Activated gamma-delta T cell treated with anti-CD3 and anti-CD28 coated beads, Interleukin-2, amount 50 U/mL, for 16 hours (primary cell): ENCODE results near the gene CAMK1D.

Experiments used
- DNase-seq: peaks from one replicate; pipeline ENCODE4 v3.0.0-alpha.2; 2020; ENCODE audit warnings: low read depth

The CAMK1D gene

DNA sequence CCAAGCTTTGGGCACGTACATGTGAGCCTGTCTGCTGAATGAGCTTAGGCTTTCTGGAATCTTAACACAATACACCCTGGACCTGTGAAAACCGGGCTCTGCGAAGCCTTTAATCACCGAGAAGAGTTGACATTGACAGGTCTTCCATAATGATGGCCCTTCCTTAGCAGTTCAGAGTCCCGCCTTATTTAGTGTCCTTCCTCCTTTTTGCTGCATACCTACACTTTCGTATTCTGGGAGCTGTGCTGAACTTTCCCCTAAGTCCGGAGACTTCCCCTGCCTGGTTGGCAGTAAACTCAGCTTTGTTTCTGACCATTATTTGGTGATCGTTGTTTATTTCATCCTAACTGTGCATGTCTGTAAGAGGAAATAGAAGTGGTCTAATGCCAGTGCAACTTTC, 212.0 kb downstream of the CAMK1D start:
- DNase-seq = no peak

GRCh38 chr10:12561720-12562119, 212.4 kb downstream of the CAMK1D start:
- DNase-seq = no peak

- DNase-seq = no peak
These were observed 214.1 kb downstream of the CAMK1D start for GRCh38 chr10:12563489-12563888.

GRCh38 chr10:12564173-12564572, 214.8 kb downstream of the CAMK1D start:
- DNase-seq = no peak

GRCh38 chr10:12566161-12567115, 217.1 kb downstream of the CAMK1D start:
- no peak for DNase-seq

- no peak for DNase-seq
These were observed 219.2 kb downstream of the CAMK1D start for GRCh38 chr10:12568391-12569009.

DNA sequence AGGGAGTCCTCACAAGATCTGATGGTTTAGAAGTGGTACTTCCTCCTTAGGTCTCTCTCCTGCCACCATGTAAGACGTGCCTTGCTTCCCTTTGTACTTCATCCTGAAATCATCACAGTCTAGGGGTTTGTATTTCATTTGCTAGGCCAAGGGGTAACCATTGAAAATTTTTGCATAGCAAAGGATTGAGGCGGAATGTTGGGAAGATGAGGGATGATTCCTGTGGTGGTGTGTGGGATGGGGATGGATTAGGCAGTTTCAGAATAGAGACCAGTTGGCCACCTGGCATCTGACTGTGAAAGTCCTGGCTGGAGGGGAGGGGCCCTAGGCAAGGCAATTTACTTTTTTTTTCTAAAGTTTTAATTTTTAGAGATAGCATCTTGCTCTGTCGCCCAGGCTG, 222.9 kb downstream of the CAMK1D start:
- DNase-seq = no peak

DNA sequence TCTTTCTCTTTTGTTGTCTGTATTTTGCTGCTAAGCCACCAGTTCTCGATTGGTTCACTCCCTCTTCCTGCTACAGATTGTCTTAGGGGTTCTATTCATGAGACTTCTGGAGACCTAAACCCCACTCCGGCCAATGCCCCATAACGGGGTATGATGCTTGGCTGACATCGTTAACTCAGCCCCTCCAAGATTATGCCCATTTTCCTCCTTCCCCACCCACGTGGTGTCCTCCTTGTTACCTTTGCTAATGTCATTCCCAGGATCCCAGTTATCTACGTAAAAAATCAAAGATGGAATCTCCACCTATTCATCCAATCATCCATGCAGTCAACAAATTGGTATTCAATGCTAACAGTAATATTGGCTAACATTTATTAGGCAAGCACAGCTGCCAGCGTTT, 228.3 kb downstream of the CAMK1D start:
- DNase-seq = no peak

- no peak for DNase-seq
These were observed 230.9 kb downstream of the CAMK1D start for GRCh38 chr10:12579954-12580858.

DNA sequence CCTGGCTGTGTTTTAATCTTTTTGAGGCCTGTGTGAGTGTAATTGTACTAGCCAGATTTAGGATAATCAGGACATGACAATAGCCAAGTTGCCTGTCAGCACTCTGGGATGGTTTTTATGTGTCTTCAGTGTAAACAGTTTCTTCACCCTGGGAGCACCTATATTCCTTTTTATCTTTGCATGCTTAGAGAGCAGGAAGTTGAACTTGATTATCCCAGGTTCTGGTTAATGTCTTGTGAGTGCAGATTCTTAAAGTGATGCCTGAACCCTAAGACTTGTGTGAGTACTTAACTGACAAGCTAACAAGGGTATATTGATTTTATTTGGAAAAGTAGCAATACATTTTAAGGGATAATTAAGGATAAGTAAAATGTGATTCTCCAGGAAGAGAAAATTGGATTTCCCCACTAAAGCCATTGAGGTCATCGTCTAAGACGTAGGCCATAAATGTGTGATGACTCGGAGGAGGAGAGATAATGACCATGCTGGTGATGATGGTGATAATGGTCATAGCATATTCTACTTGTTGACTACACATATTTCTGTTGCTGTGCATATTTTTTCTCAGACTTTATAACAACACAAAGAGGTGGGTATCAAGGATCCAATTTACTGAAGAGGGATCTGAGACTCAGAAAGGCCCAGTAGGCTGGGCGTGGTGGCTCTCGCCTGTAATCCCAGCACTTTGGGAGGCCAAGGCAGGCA, 234.7 kb downstream of the CAMK1D start:
- DNase-seq = no peak

- DNase-seq = no peak
These were observed 237.4 kb downstream of the CAMK1D start for GRCh38 chr10:12586741-12587140.

GRCh38 chr10:12587451-12587888, 238.1 kb downstream of the CAMK1D start:
- no peak for DNase-seq

DNA sequence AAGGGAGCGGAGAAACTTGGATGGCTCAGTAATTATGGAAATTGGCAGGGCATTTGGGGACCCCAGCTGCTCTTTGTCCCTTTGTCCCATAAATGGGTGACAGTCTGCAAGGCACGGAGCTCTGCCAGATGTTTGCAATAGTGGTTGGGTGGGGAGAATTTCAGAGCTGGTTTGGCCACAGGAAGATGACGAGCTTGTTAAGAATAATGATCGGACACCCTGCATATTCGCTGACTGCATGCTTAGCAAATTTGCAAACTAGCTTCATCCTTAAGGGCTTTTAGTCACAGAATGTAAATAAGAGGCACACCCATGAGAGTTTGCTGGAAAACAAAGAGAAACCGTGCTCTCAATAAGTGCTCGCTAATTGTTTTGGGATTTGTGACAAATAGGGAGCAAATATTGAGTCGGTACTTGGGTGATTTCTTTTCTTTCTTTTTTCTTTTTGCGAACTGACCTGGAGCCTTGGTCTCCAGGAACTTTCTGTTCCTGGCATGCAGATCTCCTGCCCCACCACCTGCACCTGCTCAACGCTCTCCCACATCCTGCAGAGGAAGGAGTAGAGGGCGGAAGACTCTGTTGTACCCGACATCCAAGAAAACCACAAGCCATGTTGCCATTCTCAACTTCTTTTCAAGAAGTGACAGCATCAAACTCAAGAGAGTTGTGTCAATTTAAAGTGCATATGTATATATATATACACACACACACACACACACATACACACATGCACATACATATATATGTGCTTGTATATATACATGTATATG, 238.9 kb downstream of the CAMK1D start:
- no peak for DNase-seq

DNA sequence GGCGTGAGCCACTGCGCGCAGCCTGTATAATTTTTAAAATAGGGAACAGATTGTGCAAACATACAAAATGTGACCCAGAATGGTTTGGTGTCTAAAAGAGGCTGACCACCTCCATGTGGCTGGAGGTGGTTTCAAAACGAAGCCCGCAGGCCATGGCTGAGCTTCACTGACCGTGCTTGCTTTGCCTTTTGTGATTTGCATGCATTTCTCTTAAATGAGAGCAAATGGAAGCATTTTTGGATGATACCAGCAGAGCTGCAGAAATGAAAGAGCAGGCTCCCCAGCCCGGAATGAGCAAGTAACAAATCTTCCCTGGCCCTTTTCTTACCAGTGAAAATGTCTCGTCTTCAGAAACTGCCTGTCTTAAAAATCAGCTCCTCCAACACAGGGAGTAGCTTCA, 239.9 kb downstream of the CAMK1D start:
- DNase-seq = no peak

DNA sequence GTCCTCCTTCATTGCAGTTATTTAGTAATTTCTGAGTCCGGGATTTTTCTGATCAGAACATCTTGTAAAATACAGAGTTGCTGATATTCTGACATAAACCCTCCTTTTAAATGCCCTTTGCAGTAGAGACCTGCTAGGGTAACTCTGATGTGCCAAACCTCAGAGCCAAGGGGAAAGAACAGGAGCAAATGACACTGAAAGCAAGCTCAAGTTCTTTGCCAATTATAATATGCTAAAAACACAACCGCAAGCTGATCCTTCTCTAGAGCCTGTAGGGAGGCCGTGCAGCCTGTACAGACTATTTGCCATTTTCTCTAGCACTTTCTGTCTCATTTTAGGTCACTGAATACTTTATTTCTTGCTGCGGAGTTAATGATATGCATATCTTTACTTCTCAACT, 240.4 kb downstream of the CAMK1D start:
- no peak for DNase-seq

GRCh38 chr10:12590675-12591659, 241.6 kb downstream of the CAMK1D start:
- DNase-seq = no peak

DNA sequence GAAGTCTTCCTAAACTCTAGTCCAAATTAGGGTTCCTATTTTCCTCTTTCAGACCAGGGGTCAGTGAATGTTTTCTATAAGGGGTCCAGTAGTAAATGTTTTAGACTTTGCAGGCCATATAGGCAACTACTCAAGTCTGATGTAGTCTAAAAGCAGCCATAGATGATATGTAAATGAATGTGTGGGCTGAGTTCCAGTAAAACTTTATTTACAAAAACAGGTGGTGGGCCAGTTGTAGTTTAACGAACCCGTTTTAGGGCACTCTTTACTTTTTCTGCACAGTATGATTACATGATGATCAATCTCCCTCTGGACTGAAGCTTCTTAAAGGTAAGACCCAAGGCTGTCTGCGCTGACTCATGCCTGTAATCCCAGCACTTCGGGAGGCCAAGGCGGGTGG, 243.6 kb downstream of the CAMK1D start:
- no peak for DNase-seq

- no peak for DNase-seq
These were observed 245.1 kb downstream of the CAMK1D start for GRCh38 chr10:12594448-12594944.

DNA sequence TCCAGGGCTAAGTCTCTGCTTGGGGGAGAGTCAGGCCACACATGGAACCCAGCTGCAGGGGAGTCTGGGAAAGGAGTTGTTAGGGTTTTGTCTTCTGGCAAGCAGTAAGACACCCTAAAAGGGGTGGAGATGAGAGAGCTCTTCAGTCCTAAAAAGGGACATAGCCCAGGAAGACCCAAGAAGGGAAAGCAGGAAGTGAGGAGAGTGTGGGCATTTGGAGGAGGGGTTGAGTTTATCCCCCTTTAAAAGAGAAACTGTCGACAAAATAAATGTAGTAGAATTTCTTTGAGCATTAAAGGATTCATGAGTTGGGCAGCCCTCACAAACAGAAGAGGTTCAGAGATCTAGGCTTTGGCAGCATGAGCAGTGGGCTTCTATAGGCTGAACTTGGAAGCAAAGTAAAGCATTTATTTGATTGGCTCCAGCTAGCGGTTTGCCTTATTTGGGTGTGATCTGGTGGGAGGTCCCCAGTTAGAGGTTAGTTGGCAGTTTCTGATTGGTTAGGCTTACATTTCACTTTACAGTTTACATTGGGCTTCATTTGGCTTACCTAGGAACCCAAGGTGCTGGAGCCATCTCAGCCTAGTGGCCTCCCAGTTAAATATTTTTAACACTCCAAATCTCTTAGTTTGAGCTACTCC, 246.7 kb downstream of the CAMK1D start:
- no peak for DNase-seq
